Endodermal cell (in vitro differentiated cells): ENCODE measurements around the gene SPRING1. TPM values are rescaled to one million over a fixed set of nuclear protein-coding genes. Genes with fewer than 3 reads are reported as not detected.

Experiments used
- DNase-seq: peaks from one replicate; pipeline ENCODE4 v3.0.0-alpha.2; 2017
- H3K27ac ChIP-seq: 2 replicates; pipeline ENCODE4 v1.5.1; 2013; ENCODE audit warnings: mild to moderate bottlenecking, low read depth, low read length, moderate library complexity
- H3K27me3 ChIP-seq: 2 replicates; pipeline ENCODE4 v1.6.1; 2013; ENCODE audit warnings: mild to moderate bottlenecking, low read length, moderate library complexity; ENCODE audit not compliant: insufficient read depth, control insufficient read depth, poor library complexity, severe bottlenecking
- H3K36me3 ChIP-seq: 2 replicates; pipeline ENCODE4 v1.7.0; 2013; ENCODE audit warnings: mild to moderate bottlenecking, low read length, moderate library complexity; ENCODE audit not compliant: control insufficient read depth, insufficient read depth
- H3K4me1 ChIP-seq: one replicate; pipeline ENCODE4 v1.7.0; 2013; ENCODE audit warnings: low read length; ENCODE audit not compliant: control insufficient read depth, insufficient read depth
- H3K4me3 ChIP-seq: 2 replicates; pipeline ENCODE4 v1.5.1; 2013; ENCODE audit warnings: mild to moderate bottlenecking, low read length, moderate library complexity
- H3K9ac ChIP-seq: 2 replicates; pipeline ENCODE4 v1.6.1; 2013; ENCODE audit warnings: mild to moderate bottlenecking, low read length, moderate library complexity; ENCODE audit not compliant: poor library complexity, severe bottlenecking; ENCODE audit errors: extremely low read depth
- H3K9me3 ChIP-seq: 2 replicates; pipeline ENCODE4 v1.6.1; 2013; ENCODE audit warnings: mild to moderate bottlenecking, low read length, moderate library complexity; ENCODE audit not compliant: control insufficient read depth
- H3K27ac Mint-ChIP-seq: 2 replicates; pipeline ENCODE4 v1.8.0; 2020; ENCODE audit warnings: mixed read lengths
- H3K27me3 Mint-ChIP-seq: 2 replicates; pipeline ENCODE4 v1.8.0; 2021; ENCODE audit warnings: mild to moderate bottlenecking, mixed read lengths; ENCODE audit not compliant: insufficient read depth
- H3K36me3 Mint-ChIP-seq: 2 replicates; pipeline ENCODE4 v1.8.0; 2020; ENCODE audit warnings: low read depth, mixed read lengths
- H3K4me1 Mint-ChIP-seq: 2 replicates; pipeline ENCODE4 v1.8.0; 2020; ENCODE audit warnings: mixed read lengths
- H3K4me3 Mint-ChIP-seq: 2 replicates; pipeline ENCODE4 v1.8.0; 2020; ENCODE audit warnings: mild to moderate bottlenecking, moderate library complexity, mixed read lengths
- H3K9me3 Mint-ChIP-seq: 2 replicates; pipeline ENCODE4 v1.8.0; 2020; ENCODE audit warnings: mild to moderate bottlenecking, mixed read lengths
- CTCF ChIP-seq: fragments of 200-600 bp; sonication (generic); conservative IDR thresholded peaks from 2 replicates; pipeline ENCODE4 v1.5.0; 2021; ENCODE audit warnings: antibody characterized with exemption, mild to moderate bottlenecking
- WGBS, 2 experiments: methylation state at CpG; one replicate each; pipeline versions ENCODE4 v1.1.5 to v1.1.7; 2013; ENCODE audit warnings: missing lambda C conversion rate in 2 of 2, mixed read lengths in 1 of 2; ENCODE audit not compliant: insufficient coverage in 1 of 2, insufficient read length in 1 of 2; 5-methylcytosine and 5-hydroxymethylcytosine counted together
- total RNA-seq, 2 donors: library from RNA; stranded (reverse); fragmentation: NEBNext Ultra II Directional in 1 of 2; extraction: Animal tissue kit (Norgen Biotek cat#: 25700) in 1 of 2; gene quantifications; 2 replicates in 1 of 2; 3 replicates in 1 of 2; pipeline ENCODE4 v1.2.1, GENCODE V29; 2021

Gene SPRING1
- total RNA-seq, 2 donors from 2014 or later, result 81.7 to 108 TPM

- Histone ChIP-seq H3K9me3 (peaks cover 4% of the 10 kb centered on the region), H3K36me3 (no peaks in the 10 kb centered on the region), H3K27ac (no peak overlapping the region), H3K4me1 (no peaks in the 10 kb centered on the region), H3K9ac (no peak overlapping the region), H3K27me3 (no peaks in the 10 kb centered on the region), H3K4me3 (no peak overlapping the region)
- TF ChIP-seq CTCF, result no peak
- no peak overlapping the region for H3K27ac Mint-ChIP-seq
- no peak for DNase-seq
- no peaks in the 10 kb centered on the region for H3K9me3 Mint-ChIP-seq
- H3K4me3 Mint-ChIP-seq, result no peak overlapping the region
- H3K27me3 Mint-ChIP-seq, result no peaks in the 10 kb centered on the region
- peaks cover 4% of the 10 kb centered on the region for H3K4me1 Mint-ChIP-seq
- 71 to 100% methylated on average over 1 to 4 of the region's 4 CpGs for WGBS, 2 experiments
- peaks cover 23% of the 10 kb centered on the region for H3K36me3 Mint-ChIP-seq
These were observed 36.2 kb upstream of the SPRING1 start for GRCh38 chr12:116774020-116774419.

- DNase-seq, result peak; percentile 81
- no peak overlapping the region for H3K27ac Mint-ChIP-seq
- no peak overlapping the region for H3K9ac ChIP-seq
- no peak overlapping the region for H3K27ac ChIP-seq
- no peaks in the 10 kb centered on the region for H3K36me3 ChIP-seq
- WGBS, 2 experiments, result 89 to 93% methylated on average over 3 to 4 of the region's 4 CpGs
- no peaks in the 10 kb centered on the region for H3K9me3 Mint-ChIP-seq
- no peak overlapping the region for H3K4me3 ChIP-seq
- peaks cover 4% of the 10 kb centered on the region for H3K9me3 ChIP-seq
- H3K27me3 ChIP-seq, result no peaks in the 10 kb centered on the region
- peak; percentile 68 for TF ChIP-seq CTCF
- H3K4me1 Mint-ChIP-seq, result peaks cover 4% of the 10 kb centered on the region
- no peaks in the 10 kb centered on the region for H3K27me3 Mint-ChIP-seq
- no peak overlapping the region for H3K4me3 Mint-ChIP-seq
- H3K36me3 Mint-ChIP-seq, result peaks cover 17% of the 10 kb centered on the region
- no peaks in the 10 kb centered on the region for H3K4me1 ChIP-seq
These were observed 35.4 kb upstream of the SPRING1 start for GRCh38 chr12:116773276-116773731.

- Histone ChIP-seq H3K27me3 (no peaks in the 10 kb centered on the region), H3K36me3 (peaks cover 3% of the 10 kb centered on the region), H3K9ac (no peak overlapping the region), H3K4me1 (no peaks in the 10 kb centered on the region), H3K27ac (no peak overlapping the region), H3K9me3 (no peaks in the 10 kb centered on the region), H3K4me3 (no peak overlapping the region)
- no peak for TF ChIP-seq CTCF
- no peak overlapping the region for H3K27ac Mint-ChIP-seq
- WGBS, 2 experiments, result 93 to 94% methylated on average over 8 of the region's 8 CpGs
- no peak for DNase-seq
- no peaks in the 10 kb centered on the region for H3K4me1 Mint-ChIP-seq
- no peaks in the 10 kb centered on the region for H3K9me3 Mint-ChIP-seq
- no peaks in the 10 kb centered on the region for H3K27me3 Mint-ChIP-seq
- H3K36me3 Mint-ChIP-seq, result peaks cover 23% of the 10 kb centered on the region
- H3K4me3 Mint-ChIP-seq, result no peak overlapping the region
These were observed 33.8 kb upstream of the SPRING1 start for GRCh38 chr12:116771651-116772050.
